ENCODE measurements around the gene C19orf67. TPM values are rescaled to one million over a fixed set of nuclear protein-coding genes. Genes with fewer than 3 reads are reported as not detected.

Gene C19orf67
- total RNA-seq, 1 donor from 2014 or later = not detected

- intact Hi-C loops (cut with DNase I) = no loop called here
- DNase-seq (ENCODE audit: low spot score) (peak; percentile 93), ATAC-seq (peak; percentile 79)
These were observed 5.0 kb upstream of the C19orf67 start, which contains the start of gene SAMD1 for GRCh38 chr19:14090509-14091080. SAMD1 (minus strand) TSS chr19:14090751.

- ATAC-seq = no peak
- DNase-seq (ENCODE audit: low spot score) = no peak
- intact Hi-C loops (cut with DNase I) = loop anchor here (10.0 kb wide), 1 partner anchor 45 kb away; the partner anchor contains the start of gene ASF1B
These were observed 4.3 kb upstream of the C19orf67 start for GRCh38 chr19:14089662-14090508.

GRCh38 chr19:14089412-14089661 lies 3.8 kb upstream of the C19orf67 start:
- DNase-seq (ENCODE audit: low spot score) (no peak), ATAC-seq (no peak)
- intact Hi-C loops (cut with DNase I) = loop anchor here (10.0 kb wide), 1 partner anchor 45 kb away; the partner anchor contains the start of gene ASF1B

- intact Hi-C loops (cut with DNase I) = loop anchor here (10.0 kb wide), 1 partner anchor 46 kb away; the partner anchor contains the start of gene ASF1B
- DNase-seq (ENCODE audit: low spot score) (no peak), ATAC-seq (no peak)
These were observed 3.2 kb upstream of the C19orf67 start for GRCh38 chr19:14088634-14089411.

GRCh38 chr19:14086098-14086497 lies 515 bp upstream of the C19orf67 start:
- intact Hi-C loops (cut with DNase I) = loop anchor here (10.0 kb wide), 1 partner anchor 49 kb away; the partner anchor contains the start of gene ASF1B
- no peak for ATAC-seq
- no peak for DNase-seq (ENCODE audit: low spot score)

- ATAC-seq (no peak), DNase-seq (ENCODE audit: low spot score) (no peak)
- intact Hi-C loops (cut with DNase I) = loop anchor here (10.0 kb wide), 1 partner anchor 52 kb away; the partner anchor contains the start of gene ASF1B
These were observed 3.0 kb downstream of the C19orf67 start for GRCh38 chr19:14082675-14082960.

- intact Hi-C loops (cut with DNase I) = loop anchor here (10.0 kb wide), 1 partner anchor 53 kb away; the partner anchor contains the start of gene ASF1B
- DNase-seq (ENCODE audit: low spot score) (peak; percentile 81), ATAC-seq (no peak)
These were observed 3.5 kb downstream of the C19orf67 start for GRCh38 chr19:14081797-14082674.

- DNase-seq (ENCODE audit: low spot score) (peak; percentile 100), ATAC-seq (peak; percentile 97)
- intact Hi-C loops (cut with DNase I) = loop anchor here (10.0 kb wide), 1 partner anchor 54 kb away; the partner anchor contains the start of gene ASF1B
These were observed 4.4 kb downstream of the C19orf67 start for GRCh38 chr19:14080887-14081796.

- DNase-seq (ENCODE audit: low spot score) (no peak), ATAC-seq (no peak)
- intact Hi-C loops (cut with DNase I) = no loop called here
These were observed 7.2 kb downstream of the C19orf67 start for GRCh38 chr19:14078411-14078810.

GRCh38 chr19:14073925-14074838 lies 11.4 kb downstream of the C19orf67 start:
- ATAC-seq (peak; percentile 23), DNase-seq (ENCODE audit: low spot score) (no peak)
- intact Hi-C loops (cut with DNase I) = no loop called here

- intact Hi-C loops (cut with DNase I) = no loop called here
- DNase-seq (ENCODE audit: low spot score) (peak; percentile 83), ATAC-seq (peak; percentile 58)
These were observed 12.2 kb downstream of the C19orf67 start for GRCh38 chr19:14073261-14073924.

- ATAC-seq (peak; percentile 3), DNase-seq (ENCODE audit: low spot score) (peak; percentile 68)
- intact Hi-C loops (cut with DNase I) = no loop called here
These were observed 12.9 kb downstream of the C19orf67 start, which contains the start of gene MISP3 for GRCh38 chr19:14072535-14073260. MISP3 (plus strand) TSS chr19:14072786; CDS start chr19:14073310, 524 bp downstream.

GRCh38 chr19:14070268-14071050 lies 15.1 kb downstream of the C19orf67 start:
- DNase-seq (ENCODE audit: low spot score) = no peak
- no peak for ATAC-seq
- intact Hi-C loops (cut with DNase I) = no loop called here

GRCh38 chr19:14066134-14066533 lies 19.4 kb downstream of the C19orf67 start:
- DNase-seq (ENCODE audit: low spot score) (no peak), ATAC-seq (no peak)
- intact Hi-C loops (cut with DNase I) = no loop called here

GRCh38 chr19:14063105-14063504 lies 22.5 kb downstream of the C19orf67 start:
- DNase-seq (ENCODE audit: low spot score) (no peak), ATAC-seq (no peak)
- intact Hi-C loops (cut with DNase I) = no loop called here
